Natural killer cell (primary cell): ENCODE measurements around the gene TRPC5OS. TPM values are rescaled to one million over a fixed set of nuclear protein-coding genes. Genes with fewer than 3 reads are reported as not detected.

ENCODE experiments used
- ATAC-seq, 3 donors: fragments of 150-1000 bp in 2 of 3; fragments of 200-7000 bp in 1 of 3; cut with Tn5 transposase; 1 replicate in 1 of 3; 2 replicates in 2 of 3; pipeline ENCODE4 v1.10.0; 2021; ENCODE audit warnings: mild to moderate bottlenecking in 2 of 3, moderate library complexity in 2 of 3
- DNase-seq, 2 donors: peaks; one replicate each; pipeline versions ENCODE4 v3.0.0 to v3.0.0-alpha.2; 2013 to 2021; ENCODE audit warnings: mixed read lengths in 1 of 2
- H3K27ac ChIP-seq: one replicate; pipeline ENCODE4 v1.5.1; 2013; ENCODE audit warnings: mild to moderate bottlenecking, low read length
- H3K27me3 ChIP-seq: one replicate; pipeline ENCODE4 v1.6.1; 2013; ENCODE audit warnings: low read length; ENCODE audit not compliant: control insufficient read depth, insufficient read depth
- H3K36me3 ChIP-seq: one replicate; pipeline ENCODE4 v1.6.1; 2013; ENCODE audit warnings: low read length; ENCODE audit not compliant: control insufficient read depth, insufficient read depth
- H3K4me1 ChIP-seq: one replicate; pipeline ENCODE4 v1.6.1; 2013; ENCODE audit warnings: low read length; ENCODE audit not compliant: control insufficient read depth, insufficient read depth
- H3K4me3 ChIP-seq: one replicate; pipeline ENCODE4 v1.5.1; 2013; ENCODE audit warnings: low read length
- H3K9me3 ChIP-seq: one replicate; pipeline ENCODE4 v1.6.1; 2013; ENCODE audit warnings: low read length; ENCODE audit not compliant: control insufficient read depth, insufficient read depth
- H3K27ac Mint-ChIP-seq, 2 donors: one replicate each; pipeline ENCODE4 v1.8.0; 2022; ENCODE audit warnings: mild to moderate bottlenecking in 2 of 2, mixed read lengths in 2 of 2, moderate library complexity in 1 of 2
- H3K27me3 Mint-ChIP-seq, 2 donors: one replicate each; pipeline ENCODE4 v1.8.0; 2022; ENCODE audit warnings: low read depth in 2 of 2, mixed read lengths in 2 of 2
- H3K36me3 Mint-ChIP-seq: one replicate; pipeline ENCODE4 v1.8.0; 2022; ENCODE audit warnings: mixed read lengths
- H3K4me1 Mint-ChIP-seq, 2 donors: one replicate each; pipeline ENCODE4 v1.8.0; 2022; ENCODE audit warnings: mixed read lengths in 2 of 2
- H3K4me3 Mint-ChIP-seq: one replicate; pipeline ENCODE4 v1.8.0; 2022; ENCODE audit warnings: mild to moderate bottlenecking, moderate library complexity, mixed read lengths
- H3K9me3 Mint-ChIP-seq, 2 donors: one replicate each; pipeline ENCODE4 v1.8.0; 2022; ENCODE audit warnings: mixed read lengths in 2 of 2
- WGBS: methylation state at CpG from one replicate; pipeline ENCODE4 v1.1.7; 2013; ENCODE audit warnings: missing lambda C conversion rate; ENCODE audit not compliant: insufficient coverage; 5-methylcytosine and 5-hydroxymethylcytosine counted together
- intact Hi-C: fragments of 100-400 bp; cut with micrococcal nuclease; formaldehyde crosslinking; loops from one replicate; pipeline ENCODE4 v1.14.2; 2022
- total RNA-seq, 4 donors: library from RNA; stranded (reverse); fragments of 120-200 nt in 1 of 4; gene quantifications; one replicate each; pipeline versions ENCODE4 v1.2.3 to v1.2.4, GENCODE V29; 2013 to 2022
- TF ChIP-seq, protein P1 (sequence below): fragments of 200-600 bp; IDR thresholded peaks from one replicate; pipeline ENCODE4 v1.8.0; 2022; ENCODE audit warnings: antibody characterized with exemption

Gene TRPC5OS
- total RNA-seq, 3 donors from 2014 or later (not counting 1 experiment from before 2014, with no cell fraction given) = not detected

DNA sequence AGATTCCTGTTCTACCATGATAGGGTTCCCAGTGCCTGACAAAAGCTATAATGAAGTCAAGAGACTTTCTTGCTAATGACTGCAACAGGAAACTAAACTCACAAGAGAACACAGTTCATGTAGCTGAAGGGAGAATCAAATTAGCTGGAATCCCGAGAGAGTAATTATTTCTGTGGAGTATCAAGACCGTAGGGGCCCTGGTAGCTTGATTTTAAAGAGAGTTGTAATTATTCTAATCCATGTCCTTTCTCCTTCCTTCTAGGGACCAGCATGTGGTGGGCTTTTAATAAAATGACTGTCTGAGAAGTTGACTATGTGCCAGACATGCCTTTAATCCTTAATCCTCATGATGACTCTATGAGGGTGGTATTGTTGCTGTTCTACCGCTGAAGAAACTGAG, 1.7 kb upstream of the TRPC5OS start:
- H3K9me3 Mint-ChIP-seq = no peaks in the 10 kb centered on the region
- intact Hi-C loops = no loop called here
- no peak overlapping the region for H3K4me3 Mint-ChIP-seq
- ATAC-seq = no peak
- H3K36me3 Mint-ChIP-seq = no peaks in the 10 kb centered on the region
- no peaks in the 10 kb centered on the region for H3K27me3 ChIP-seq
- TF ChIP-seq, protein P1, sequence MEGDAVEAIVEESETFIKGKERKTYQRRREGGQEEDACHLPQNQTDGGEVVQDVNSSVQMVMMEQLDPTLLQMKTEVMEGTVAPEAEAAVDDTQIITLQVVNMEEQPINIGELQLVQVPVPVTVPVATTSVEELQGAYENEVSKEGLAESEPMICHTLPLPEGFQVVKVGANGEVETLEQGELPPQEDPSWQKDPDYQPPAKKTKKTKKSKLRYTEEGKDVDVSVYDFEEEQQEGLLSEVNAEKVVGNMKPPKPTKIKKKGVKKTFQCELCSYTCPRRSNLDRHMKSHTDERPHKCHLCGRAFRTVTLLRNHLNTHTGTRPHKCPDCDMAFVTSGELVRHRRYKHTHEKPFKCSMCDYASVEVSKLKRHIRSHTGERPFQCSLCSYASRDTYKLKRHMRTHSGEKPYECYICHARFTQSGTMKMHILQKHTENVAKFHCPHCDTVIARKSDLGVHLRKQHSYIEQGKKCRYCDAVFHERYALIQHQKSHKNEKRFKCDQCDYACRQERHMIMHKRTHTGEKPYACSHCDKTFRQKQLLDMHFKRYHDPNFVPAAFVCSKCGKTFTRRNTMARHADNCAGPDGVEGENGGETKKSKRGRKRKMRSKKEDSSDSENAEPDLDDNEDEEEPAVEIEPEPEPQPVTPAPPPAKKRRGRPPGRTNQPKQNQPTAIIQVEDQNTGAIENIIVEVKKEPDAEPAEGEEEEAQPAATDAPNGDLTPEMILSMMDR = no peak
- WGBS = 100% methylated on average over 1 of the region's 3 CpGs
- H3K4me3 ChIP-seq = no peak overlapping the region
- H3K4me1 ChIP-seq = no peaks in the 10 kb centered on the region
- H3K36me3 ChIP-seq = no peaks in the 10 kb centered on the region
- DNase-seq = no peak
- H3K27ac Mint-ChIP-seq = no peak overlapping the region
- no peaks in the 10 kb centered on the region for H3K27me3 Mint-ChIP-seq
- no peaks in the 10 kb centered on the region for H3K4me1 Mint-ChIP-seq
- no peaks in the 10 kb centered on the region for H3K9me3 ChIP-seq
- H3K27ac ChIP-seq = no peak overlapping the region

DNA sequence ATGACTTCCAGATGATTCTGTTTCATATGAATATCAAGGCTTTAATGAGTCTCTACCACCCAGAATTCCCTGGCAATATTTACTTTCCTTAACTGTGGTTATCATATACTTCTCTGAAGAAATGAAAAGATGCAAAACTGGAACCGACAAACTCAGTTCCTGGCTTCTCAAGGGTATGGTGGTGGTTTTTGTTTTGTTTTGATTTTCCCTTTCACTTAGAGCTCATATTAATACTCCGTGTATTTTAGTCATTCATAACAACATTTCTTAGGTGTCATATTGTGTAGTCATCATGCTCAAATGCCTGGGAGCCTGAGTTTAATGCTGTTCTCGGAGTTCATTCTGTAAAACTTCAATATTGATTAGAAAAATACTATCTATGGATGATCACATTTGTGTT, 665 bp downstream of the TRPC5OS start:
- TF ChIP-seq, protein P1 = no peak
- Mint-ChIP-seq H3K27me3 (no peaks in the 10 kb centered on the region), H3K27ac (no peak overlapping the region), H3K9me3 (no peaks in the 10 kb centered on the region), H3K4me3 (no peak overlapping the region), H3K4me1 (no peaks in the 10 kb centered on the region), H3K36me3 (no peaks in the 10 kb centered on the region)
- H3K27ac ChIP-seq = no peak overlapping the region
- H3K27me3 ChIP-seq = no peaks in the 10 kb centered on the region
- ATAC-seq (no peak), DNase-seq (no peak)
- no CpG with 5 or more reads among the region's 3 CpGs for WGBS
- H3K4me1 ChIP-seq = no peaks in the 10 kb centered on the region
- no peaks in the 10 kb centered on the region for H3K36me3 ChIP-seq
- no peak overlapping the region for H3K4me3 ChIP-seq
- intact Hi-C loops = no loop called here
- no peaks in the 10 kb centered on the region for H3K9me3 ChIP-seq

DNA sequence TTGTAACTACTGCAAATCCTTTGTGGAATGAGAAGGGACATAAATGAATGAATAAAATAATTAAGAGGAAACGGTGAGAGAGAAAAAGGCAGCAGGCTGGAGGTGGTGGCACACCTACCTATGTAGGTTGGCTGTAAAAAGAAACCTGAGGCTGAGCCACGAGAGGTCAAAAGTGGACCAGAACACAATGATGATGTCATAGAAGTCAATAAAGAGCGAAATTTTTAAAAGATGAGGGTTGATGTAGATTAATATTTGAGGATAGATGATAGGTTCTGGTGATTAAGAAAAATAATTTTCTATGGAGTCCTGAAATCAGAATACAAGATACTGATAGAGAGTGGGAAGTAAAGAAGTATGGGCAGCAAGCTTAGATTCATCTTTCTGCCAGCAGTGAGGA, 1.7 kb downstream of the TRPC5OS start:
- TF ChIP-seq, protein P1 = no peak
- Histone ChIP-seq H3K4me1 (no peaks in the 10 kb centered on the region), H3K4me3 (no peak overlapping the region), H3K27me3 (no peaks in the 10 kb centered on the region), H3K9me3 (no peaks in the 10 kb centered on the region), H3K27ac (no peak overlapping the region), H3K36me3 (no peaks in the 10 kb centered on the region)
- H3K27me3 Mint-ChIP-seq = no peaks in the 10 kb centered on the region
- 84% methylated on average over 3 of the region's 3 CpGs for WGBS
- H3K4me3 Mint-ChIP-seq = no peak overlapping the region
- no peaks in the 10 kb centered on the region for H3K4me1 Mint-ChIP-seq
- ATAC-seq (no peak), DNase-seq (no peak)
- no peaks in the 10 kb centered on the region for H3K36me3 Mint-ChIP-seq
- intact Hi-C loops = no loop called here
- H3K9me3 Mint-ChIP-seq = no peaks in the 10 kb centered on the region
- no peak overlapping the region for H3K27ac Mint-ChIP-seq

DNA sequence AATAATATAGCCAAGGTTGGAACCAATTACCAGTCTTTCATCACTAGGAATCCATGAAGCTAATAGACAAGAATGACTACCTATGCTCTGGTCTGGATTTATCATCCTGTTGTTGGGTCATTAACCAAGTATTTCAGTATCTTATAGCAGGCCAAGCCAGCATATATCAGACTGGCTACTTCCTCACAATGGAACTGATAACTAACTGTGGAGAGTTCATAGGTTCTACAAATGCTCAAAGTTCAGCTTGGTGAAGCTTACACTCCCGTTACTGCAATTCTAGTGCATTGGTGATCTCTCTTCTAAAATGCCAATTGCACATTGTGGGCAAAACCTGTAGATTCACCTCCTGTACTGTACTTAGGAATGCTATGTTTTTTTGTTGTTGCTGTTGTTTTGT, 4.8 kb downstream of the TRPC5OS start:
- no peaks in the 10 kb centered on the region for H3K4me1 Mint-ChIP-seq
- no peaks in the 10 kb centered on the region for H3K9me3 Mint-ChIP-seq
- H3K27ac ChIP-seq = no peak overlapping the region
- H3K4me3 ChIP-seq = no peak overlapping the region
- DNase-seq = no peak
- H3K36me3 ChIP-seq = no peaks in the 10 kb centered on the region
- no peaks in the 10 kb centered on the region for H3K9me3 ChIP-seq
- whole genome bisulfite sequencing = 100% methylated on average over 1 of the region's 1 CpG
- no peak for ATAC-seq
- no peaks in the 10 kb centered on the region for H3K27me3 Mint-ChIP-seq
- no peak overlapping the region for H3K27ac Mint-ChIP-seq
- H3K4me1 ChIP-seq = no peaks in the 10 kb centered on the region
- H3K36me3 Mint-ChIP-seq = no peaks in the 10 kb centered on the region
- intact Hi-C loops = no loop called here
- no peak overlapping the region for H3K4me3 Mint-ChIP-seq
- TF ChIP-seq, protein P1 = no peak
- no peaks in the 10 kb centered on the region for H3K27me3 ChIP-seq
